Liver (tissue), 9 donors: ENCODE measurements around the gene AMACR. TPM values are rescaled to one million over a fixed set of nuclear protein-coding genes. Genes with fewer than 3 reads are reported as not detected.
"Not testable (repeated sequence)": the region's sequence is repeated elsewhere in the genome, so short reads cannot be mapped to it uniquely, and the experiment has no call there.

Experiments used
- DNase-seq: peaks from one replicate; pipeline ENCODE4 v3.0.0-alpha.2; 2017; ENCODE audit warnings: low spot score
- H3K27ac ChIP-seq, 2 donors: one replicate each; pipeline ENCODE4 v1.7.0; 2013; ENCODE audit warnings: inconsistent platforms in 2 of 2, low read length in 2 of 2, control low read depth in 1 of 2, low read depth in 1 of 2, mild to moderate bottlenecking in 1 of 2
- H3K27me3 ChIP-seq, 4 donors: one replicate each; pipeline versions ENCODE4 v1.6.1 to v1.7.0; 2013; ENCODE audit warnings: low read length in 3 of 4, inconsistent platforms in 1 of 4, mild to moderate bottlenecking in 1 of 4, moderate library complexity in 1 of 4; ENCODE audit not compliant: control insufficient read depth in 4 of 4, insufficient read depth in 4 of 4
- H3K36me3 ChIP-seq, 4 donors: one replicate each; pipeline versions ENCODE4 v1.6.1 to v1.7.0; 2013; ENCODE audit warnings: low read length in 3 of 4, mild to moderate bottlenecking in 3 of 4, low read depth in 1 of 4, moderate library complexity in 1 of 4; ENCODE audit not compliant: control insufficient read depth in 4 of 4, insufficient read depth in 3 of 4
- H3K4me1 ChIP-seq, 4 donors: one replicate each; pipeline versions ENCODE4 v1.6.1 to v1.7.0; 2013; ENCODE audit warnings: low read length in 3 of 4, mild to moderate bottlenecking in 3 of 4, moderate library complexity in 1 of 4; ENCODE audit not compliant: control insufficient read depth in 4 of 4, insufficient read depth in 4 of 4
- H3K4me3 ChIP-seq, 3 donors: one replicate each; pipeline versions ENCODE4 v1.6.1 to v1.7.0; 2013; ENCODE audit warnings: low read length in 3 of 3, control low read depth in 1 of 3, low read depth in 1 of 3, mild to moderate bottlenecking in 1 of 3
- H3K9ac ChIP-seq, 2 donors: one replicate each; pipeline ENCODE4 v1.7.0; 2013; ENCODE audit warnings: low read length in 2 of 2, mild to moderate bottlenecking in 2 of 2, moderate library complexity in 2 of 2, control low read depth in 1 of 2, low read depth in 1 of 2
- H3K9me3 ChIP-seq, 4 donors: one replicate each; pipeline versions ENCODE4 v1.6.1 to v1.7.0; 2013; ENCODE audit warnings: low read length in 3 of 4; ENCODE audit not compliant: control insufficient read depth in 4 of 4
- ATF3 ChIP-seq: IDR thresholded peaks from 2 replicates; pipeline ENCODE4 v1.6.1; 2016; ENCODE audit warnings: antibody characterized with exemption
- CTCF ChIP-seq: fragments of 150-350 bp; IDR thresholded peaks from 2 replicates; pipeline ENCODE4 v1.5.1; 2017; ENCODE audit warnings: improper control_type of control experiment, low read depth, low read length; ENCODE audit not compliant: missing input control
- FOXA1 ChIP-seq: IDR thresholded peaks from 2 replicates; pipeline ENCODE4 v1.6.1; 2016; ENCODE audit warnings: antibody characterized with exemption
- FOXA2 ChIP-seq: IDR thresholded peaks from 2 replicates; pipeline ENCODE4 v1.6.1; 2016; ENCODE audit warnings: antibody characterized with exemption
- GABPA ChIP-seq, 2 donors: IDR thresholded peaks in 1 of 2; conservative IDR thresholded peaks in 1 of 2; 2 replicates each; pipeline ENCODE4 v1.6.1; 2016; ENCODE audit warnings: antibody characterized with exemption in 2 of 2, mild to moderate bottlenecking in 1 of 2, moderate library complexity in 1 of 2
- HNF4A ChIP-seq, 2 donors: conservative IDR thresholded peaks; 2 replicates each; pipeline ENCODE4 v1.6.1; 2016; ENCODE audit warnings: antibody characterized with exemption in 2 of 2, mild to moderate bottlenecking in 2 of 2
- HNF4G ChIP-seq: IDR thresholded peaks from 2 replicates; pipeline ENCODE4 v1.6.1; 2016; ENCODE audit warnings: antibody characterized with exemption
- JUND ChIP-seq, 2 donors: IDR thresholded peaks; 2 replicates each; pipeline ENCODE4 v1.6.1; 2016; ENCODE audit warnings: antibody characterized with exemption in 2 of 2
- MAX ChIP-seq: IDR thresholded peaks from 2 replicates; pipeline ENCODE4 v1.6.1; 2016; ENCODE audit warnings: antibody characterized with exemption
- NR2F2 ChIP-seq: IDR thresholded peaks from 2 replicates; pipeline ENCODE4 v1.6.1; 2016; ENCODE audit warnings: antibody characterized with exemption
- RAD21 ChIP-seq, 2 donors: IDR thresholded peaks; 2 replicates each; pipeline ENCODE4 v1.6.1; 2016; ENCODE audit warnings: antibody characterized with exemption in 2 of 2, mild to moderate bottlenecking in 2 of 2
- RXRA ChIP-seq, 2 donors: IDR thresholded peaks; 2 replicates each; pipeline ENCODE4 v1.6.1; 2017 to 2018; ENCODE audit warnings: antibody characterized with exemption in 2 of 2, mild to moderate bottlenecking in 1 of 2
- SP1 ChIP-seq: IDR thresholded peaks from 2 replicates; pipeline ENCODE4 v1.6.1; 2018; ENCODE audit warnings: antibody characterized with exemption, mild to moderate bottlenecking
- TAF1 ChIP-seq: conservative IDR thresholded peaks from 2 replicates; pipeline ENCODE4 v1.6.1; 2016; ENCODE audit warnings: antibody characterized with exemption, mild to moderate bottlenecking
- YY1 ChIP-seq: IDR thresholded peaks from 2 replicates; pipeline ENCODE4 v1.6.1; 2016; ENCODE audit warnings: antibody characterized with exemption, mild to moderate bottlenecking
- ZBTB33 ChIP-seq: IDR thresholded peaks from 2 replicates; pipeline ENCODE4 v1.6.1; 2016; ENCODE audit warnings: antibody characterized with exemption
- WGBS: extraction: QIAGEN DNeasy Blood & Tissue Kit; methylation state at CpG from one replicate; pipeline ENCODE4 v1.1.7; 2013; 5-methylcytosine and 5-hydroxymethylcytosine counted together
- polyA plus RNA-seq, 2 donors: library from polyadenylated mRNA; stranded (reverse) in 1 of 2; unstranded in 1 of 2; fragments of 200-250 nt in 1 of 2; fragments of >200 nt in 1 of 2; fragmentation: Nextera tagmentation in 1 of 2; extraction: Ambion mirVana in 1 of 2; gene quantifications; one replicate each; pipeline versions ENCODE4 v1.2.1 to v1.2.3, GENCODE V29; 2013 to 2015
- total RNA-seq, 2 donors: library from RNA; depleted of rRNA; stranded (reverse); fragments of >200 nt; gene quantifications; one replicate each; pipeline ENCODE4 v1.2.3, GENCODE V29; 2014
- donor health status: healthy.
- donor health status: healthy.
- donor health status: healthy.
- donor health status: healthy.
- donor health status: healthy.

AMACR gene
- total and polyA plus RNA-seq, 4 donors = 15.6 to 48.5 (median 31.7) TPM

GRCh38 chr5:33957577-33958150 lies 50.2 kb downstream of the AMACR start:
- H3K36me3 ChIP-seq = no peaks in the 10 kb centered on the region
- no peak overlapping the region for H3K4me3 ChIP-seq
- no peaks in the 10 kb centered on the region for H3K4me1 ChIP-seq
- DNase-seq = no peak
- 84% methylated on average over 2 of the region's 2 CpGs for WGBS
- no peak overlapping the region for H3K9ac ChIP-seq
- TF ChIP-seq HNF4G = no peak
- TF ChIP-seq CTCF = no peak
- no peak for TF ChIP-seq GABPA (IDR thresholded peaks at IDR 0.05 in 1 of 2, conservative IDR thresholded peaks at IDR 0.05 in 1 of 2)
- no peak for TF ChIP-seq SP1
- TF ChIP-seq FOXA2 = no peak
- TF ChIP-seq JUND (IDR thresholded peaks at IDR 0.05) = no peak
- TF ChIP-seq FOXA1 = no peak
- TF ChIP-seq RAD21 (IDR thresholded peaks at IDR 0.05) = no peak
- no peak for TF ChIP-seq HNF4A (conservative IDR thresholded peaks at IDR 0.05)
- no peak for TF ChIP-seq ZBTB33
- TF ChIP-seq ATF3 = no peak
- TF ChIP-seq NR2F2 = no peak
- TF ChIP-seq TAF1 = no peak
- TF ChIP-seq MAX = no peak
- no peak for TF ChIP-seq YY1
- no peaks in the 10 kb centered on the region for H3K27me3 ChIP-seq
- no peak overlapping the region for H3K27ac ChIP-seq
- peaks cover 0 to 4% (median under 1%) of the 10 kb centered on the region in 4 donors for H3K9me3 ChIP-seq

GRCh38 chr5:33952175-33952574 lies 55.7 kb downstream of the AMACR start:
- not testable (repeated sequence) for H3K9ac ChIP-seq, H3K4me3 ChIP-seq, H3K27ac ChIP-seq, DNase-seq, H3K36me3 ChIP-seq, H3K27me3 ChIP-seq, H3K4me1 ChIP-seq, H3K9me3 ChIP-seq
- 77% methylated on average over 5 of the region's 5 CpGs for WGBS

- TF ChIP-seq HNF4G = no peak
- no peak for TF ChIP-seq GABPA (IDR thresholded peaks at IDR 0.05 in 1 of 2, conservative IDR thresholded peaks at IDR 0.05 in 1 of 2)
- TF ChIP-seq FOXA1 = no peak
- no peak for TF ChIP-seq JUND (IDR thresholded peaks at IDR 0.05)
- no peak for TF ChIP-seq MAX
- TF ChIP-seq RXRA (IDR thresholded peaks at IDR 0.05) = no peak
- TF ChIP-seq FOXA2 = no peak
- TF ChIP-seq ATF3 = no peak
- TF ChIP-seq SP1 = no peak
- H3K4me3 ChIP-seq = no peak overlapping the region
- H3K36me3 ChIP-seq = no peaks in the 10 kb centered on the region
- H3K4me1 ChIP-seq = no peaks in the 10 kb centered on the region
- no peak for DNase-seq
- no peak overlapping the region for H3K9ac ChIP-seq
- H3K27ac ChIP-seq = no peak overlapping the region
- H3K9me3 ChIP-seq = no peaks in the 10 kb centered on the region
- H3K27me3 ChIP-seq = peaks cover 0 to 6% (median 0%) of the 10 kb centered on the region in 4 donors
- WGBS = 80% methylated on average over 12 of the region's 12 CpGs
Measured at GRCh38 chr5:33944543-33945132, 63.2 kb downstream of the AMACR start.
